Gastrocnemius medialis (tissue), 4 donors: ENCODE data around the gene RSPH1.

Experiments
- CTCF ChIP-seq, 5 experiments: fragments of 450-650 bp in 3 of 5; fragments of 200-600 bp in 2 of 5; sonication (generic) in 2 of 5; IDR thresholded peaks in 4 of 5; conservative IDR thresholded peaks in 1 of 5; 1 replicate in 4 of 5; 2 replicates in 1 of 5; pipeline ENCODE4 v1.5.1; 2016 to 2019; ENCODE audit warnings: antibody characterized with exemption in 5 of 5, mild to moderate bottlenecking in 3 of 5, moderate library complexity in 3 of 5
- POLR2A ChIP-seq, 2 donors: fragments of 450-650 bp; IDR thresholded peaks; one replicate each; pipeline ENCODE4 v1.6.1; 2017; ENCODE audit warnings: antibody characterized with exemption in 2 of 2, mild to moderate bottlenecking in 2 of 2, moderate library complexity in 2 of 2

GRCh38 chr21:42533963-42534355, 37.9 kb upstream of the RSPH1 start:
- no peak for TF ChIP-seq CTCF (IDR thresholded peaks at IDR 0.05 in 4 of 5, conservative IDR thresholded peaks at IDR 0.05 in 1 of 5)
- no peak for TF ChIP-seq POLR2A (IDR thresholded peaks at IDR 0.05)
